T47D (cell line): ENCODE results near the gene PCNT.

ENCODE experiments used
- DNase-seq, 2 experiments: peaks; one replicate each; pipeline versions ENCODE4 v3.0.0 to v3.0.0-alpha.2; 2011 to 2012; ENCODE audit warnings: low read depth in 1 of 2, low spot score in 1 of 2
- JUND ChIP-seq: IDR thresholded peaks from 2 replicates; pipeline ENCODE4 v1.6.1; 2012; ENCODE audit warnings: low read depth
- in situ Hi-C: cut with HindIII; loops from 2 replicates; pipeline ENCODE4 v1.10.0; 2016; ENCODE audit warnings: low sequenced_read_pairs, low pct_unique_long_range_greater_than_20kb

PCNT gene

GRCh38 chr21:46328151-46328550 lies 4.2 kb downstream of the PCNT start:
- DNase-seq = no peak
- in situ Hi-C loops = no loop called here
- no peak for TF ChIP-seq JUND

DNA sequence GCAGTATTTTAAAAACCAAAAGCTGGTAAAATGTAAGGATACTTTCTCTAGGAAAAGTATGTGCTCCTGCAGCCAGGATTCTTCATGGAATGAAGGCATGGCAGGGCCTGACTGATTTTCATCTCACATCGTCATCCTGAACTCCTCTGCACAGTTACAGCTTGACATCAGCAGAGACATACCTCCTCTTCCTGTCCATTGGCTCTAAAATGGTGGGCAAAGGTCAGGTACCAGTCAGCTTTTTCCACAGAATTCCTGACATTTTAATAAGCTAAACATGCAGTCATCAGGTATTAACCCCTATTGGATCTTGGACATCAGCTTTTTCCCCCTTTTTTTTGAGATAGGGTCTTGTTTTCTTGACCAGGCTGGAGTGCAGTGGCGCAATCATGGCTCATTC lies 5.8 kb downstream of the PCNT start:
- no peak for DNase-seq
- in situ Hi-C loops = no loop called here
- no peak for TF ChIP-seq JUND

GRCh38 chr21:46334351-46335140 lies 10.6 kb downstream of the PCNT start:
- DNase-seq = no peak
- in situ Hi-C loops = no loop called here

DNA sequence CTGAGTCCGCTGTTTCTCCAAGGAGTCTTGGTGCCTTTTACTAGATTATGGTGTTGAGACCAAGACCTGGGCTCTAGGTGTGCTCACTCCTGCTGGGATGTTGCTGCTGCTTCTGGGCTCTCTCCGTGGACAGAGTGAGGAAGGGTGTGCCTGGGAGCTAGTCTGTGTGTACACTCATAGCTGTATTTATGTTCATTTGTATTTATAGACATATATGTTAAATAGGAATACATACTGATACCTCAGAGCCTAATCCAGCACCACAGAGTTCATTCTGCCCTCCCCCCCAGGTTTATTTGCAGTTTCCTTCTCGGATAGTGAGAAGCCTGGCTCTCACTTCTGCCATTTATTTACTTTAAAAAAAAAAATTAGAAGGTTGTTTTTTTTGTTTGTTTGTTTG lies 12.6 kb downstream of the PCNT start:
- no peak for TF ChIP-seq JUND
- DNase-seq = no peak
- in situ Hi-C loops = no loop called here

More at GRCh38 chr21:46334351-46335140, 10.6 kb downstream of the PCNT start:
- no peak for TF ChIP-seq JUND

DNA sequence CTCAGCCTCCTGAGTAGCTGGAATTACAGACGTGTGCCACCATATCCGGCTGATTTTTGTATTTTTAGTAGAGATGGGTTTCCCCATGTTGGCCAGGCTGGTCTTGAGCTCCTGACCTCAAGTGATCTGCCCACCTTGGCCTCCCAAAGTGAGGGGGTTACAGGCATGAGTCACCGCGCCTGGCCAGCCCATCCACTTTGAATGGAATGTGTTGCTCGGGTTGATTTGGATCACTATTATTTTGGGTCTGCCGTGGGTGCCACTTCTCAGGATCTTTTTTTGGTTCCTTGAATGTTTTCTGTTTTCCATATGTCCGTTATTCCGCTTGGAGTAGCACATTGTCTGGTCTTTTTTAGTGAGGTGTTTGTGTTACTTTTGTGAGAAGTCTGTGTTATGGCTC lies 17.0 kb downstream of the PCNT start:
- no peak for TF ChIP-seq JUND
- no peak for DNase-seq
- in situ Hi-C loops = no loop called here

GRCh38 chr21:46344219-46344915 lies 20.4 kb downstream of the PCNT start:
- no peak for TF ChIP-seq JUND
- in situ Hi-C loops = no loop called here
- no peak for DNase-seq

DNA sequence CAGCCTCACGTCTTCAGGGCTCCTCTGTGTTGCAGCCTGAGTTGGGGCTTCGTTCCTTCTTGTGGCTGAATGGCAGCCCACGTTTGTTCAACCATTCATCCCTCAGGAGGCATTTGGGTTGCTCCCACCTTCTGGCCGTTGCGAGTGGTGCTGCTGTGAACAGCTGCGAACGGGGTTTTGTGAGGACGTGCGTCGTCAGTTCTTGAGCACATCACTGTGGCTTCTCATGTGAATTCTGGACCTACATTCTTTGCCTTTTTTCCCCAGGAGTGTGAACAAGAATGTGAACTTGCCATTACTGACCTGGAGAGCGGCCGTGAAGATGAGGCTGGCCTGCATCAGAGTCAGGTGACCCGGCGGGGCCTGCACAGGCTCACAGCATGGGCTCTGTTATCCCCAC lies 21.9 kb downstream of the PCNT start:
- no peak for DNase-seq
- TF ChIP-seq JUND = no peak
- in situ Hi-C loops = no loop called here

GRCh38 chr21:46346296-46347202 lies 22.6 kb downstream of the PCNT start:
- TF ChIP-seq JUND = no peak
- no peak for DNase-seq
- in situ Hi-C loops = no loop called here

DNA sequence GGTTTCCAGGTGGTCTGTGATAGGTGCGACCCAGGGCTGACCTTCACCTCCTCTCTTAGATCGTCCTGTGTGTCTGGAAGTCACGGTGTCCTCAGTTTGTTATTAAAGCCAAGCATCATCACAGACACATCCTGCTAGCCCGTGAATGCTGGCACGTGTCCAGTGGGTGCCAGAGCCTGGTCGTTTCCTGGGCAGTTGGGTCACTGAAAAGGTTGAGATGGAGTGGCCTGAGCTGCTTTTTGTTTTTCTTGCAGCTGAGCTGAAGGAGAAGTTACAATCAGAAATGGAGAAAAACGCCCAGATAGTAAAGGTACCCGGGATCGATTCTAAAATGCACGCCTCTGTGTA lies 23.2 kb downstream of the PCNT start:
- no peak for DNase-seq
- TF ChIP-seq JUND = no peak
- in situ Hi-C loops = no loop called here

DNA sequence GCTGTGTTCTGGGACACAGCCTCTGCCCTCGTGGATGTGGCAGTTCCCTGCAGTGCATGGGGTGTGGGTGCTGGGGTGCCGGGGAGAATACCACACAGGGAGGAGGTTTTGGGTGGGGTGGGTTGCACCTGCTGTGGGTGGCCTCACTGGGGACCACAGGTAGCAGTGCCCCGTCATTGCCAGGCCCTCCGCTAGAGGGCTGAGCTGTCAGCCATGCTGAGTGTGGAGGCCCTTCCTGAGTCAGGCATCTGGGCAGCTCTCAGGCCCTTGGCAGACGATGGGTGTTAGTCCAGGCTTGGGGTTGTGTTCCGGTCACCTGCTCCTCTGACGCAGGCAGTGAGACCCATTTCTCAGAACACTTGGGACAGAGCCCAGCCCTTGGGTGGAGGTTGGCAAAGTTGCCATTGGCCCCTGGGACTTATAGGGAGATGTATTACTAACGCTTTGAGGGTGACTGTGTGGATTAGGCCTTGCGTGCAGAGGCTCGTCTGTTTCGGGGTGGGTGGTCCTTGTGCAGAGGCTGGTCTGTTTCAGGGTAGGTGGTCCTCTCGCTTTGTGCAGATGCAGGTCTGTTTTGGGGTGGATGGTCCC lies 23.9 kb downstream of the PCNT start:
- no peak for DNase-seq
- in situ Hi-C loops = no loop called here
- TF ChIP-seq JUND = no peak

- in situ Hi-C loops = no loop called here
- no peak for TF ChIP-seq JUND
- DNase-seq = no peak
These were observed 25.3 kb downstream of the PCNT start for GRCh38 chr21:46349134-46349760.

GRCh38 chr21:46350571-46350970 lies 26.6 kb downstream of the PCNT start:
- DNase-seq = no peak
- no peak for TF ChIP-seq JUND
- in situ Hi-C loops = no loop called here

DNA sequence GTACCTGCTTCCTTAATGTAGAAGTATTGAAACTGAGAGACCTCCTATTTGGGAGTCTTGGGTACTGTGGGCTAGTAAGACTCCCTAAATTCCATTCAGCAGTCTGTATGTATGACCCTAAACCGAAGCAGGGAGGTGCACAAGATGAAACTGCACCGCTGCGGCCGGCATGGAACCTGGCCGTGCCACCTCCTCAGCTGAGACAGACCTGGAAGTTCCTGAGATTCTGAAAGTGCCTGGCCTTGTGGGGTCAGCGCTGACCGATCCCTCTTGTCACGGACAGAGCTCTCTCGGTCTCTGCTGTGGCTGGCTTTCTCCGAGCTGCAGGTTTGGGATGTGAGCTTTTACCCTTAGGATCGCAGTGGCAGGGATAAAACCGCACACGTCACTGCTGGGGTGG lies 27.0 kb downstream of the PCNT start:
- no peak for DNase-seq
- TF ChIP-seq JUND = no peak
- in situ Hi-C loops = no loop called here
